Neuronal stem cell (in vitro differentiated cells): ENCODE measurements around the gene TNS1.
A peak's percentile ranks its signal among the peaks of the same experiment; 100 is the strongest.

Source experiments
- DNase-seq: peaks from one replicate; pipeline ENCODE4 v3.0.0-alpha.2; 2013; ENCODE audit warnings: low spot score
- H2AFZ ChIP-seq: one replicate; pipeline ENCODE4 v1.6.1; 2013; ENCODE audit warnings: mild to moderate bottlenecking, low read length, inconsistent platforms
- H2AK5ac ChIP-seq: 2 replicates; pipeline ENCODE4 v1.6.1; 2013; ENCODE audit warnings: low read depth, mild to moderate bottlenecking, inconsistent platforms, low read length, moderate library complexity, mixed read lengths
- H2BK120ac ChIP-seq: 2 replicates; pipeline ENCODE4 v1.6.1; 2013; ENCODE audit warnings: low read depth, mild to moderate bottlenecking, inconsistent platforms, low read length, moderate library complexity, mixed read lengths
- H2BK12ac ChIP-seq: one replicate; pipeline ENCODE4 v1.6.1; 2013; ENCODE audit warnings: low read length, inconsistent platforms
- H2BK15ac ChIP-seq: 2 replicates; pipeline ENCODE4 v1.6.1; 2013; ENCODE audit warnings: mild to moderate bottlenecking, low read length, inconsistent platforms, mixed read lengths
- H2BK5ac ChIP-seq: one replicate; pipeline ENCODE4 v1.6.1; 2013; ENCODE audit warnings: inconsistent platforms, mild to moderate bottlenecking, low read length, moderate library complexity
- H3K14ac ChIP-seq: one replicate; pipeline ENCODE4 v1.6.1; 2013; ENCODE audit warnings: low read length, inconsistent platforms
- H3K18ac ChIP-seq: 2 replicates; pipeline ENCODE4 v1.6.1; 2013; ENCODE audit warnings: low read length, inconsistent platforms
- H3K23ac ChIP-seq: 2 replicates; pipeline ENCODE4 v1.6.1; 2013; ENCODE audit warnings: low read depth, mild to moderate bottlenecking, mixed read lengths, low read length, inconsistent platforms; ENCODE audit not compliant: poor library complexity
- H3K27ac ChIP-seq: replicated peaks from 3 replicates; pipeline ENCODE4 v1.5.1; 2013; ENCODE audit warnings: low read length, inconsistent platforms
- H3K27me3 ChIP-seq, 3 experiments: 2 replicates each; pipeline ENCODE4 v1.6.1; 2013; ENCODE audit warnings: low read length in 3 of 3, mild to moderate bottlenecking in 2 of 3, inconsistent platforms in 1 of 3, low read depth in 1 of 3, mixed read lengths in 1 of 3, moderate library complexity in 1 of 3; ENCODE audit not compliant: control insufficient read depth in 3 of 3, insufficient read depth in 3 of 3
- H3K36me3 ChIP-seq, 2 donors: replicated peaks in 1 of 2; 2 replicates each; pipeline ENCODE4 v1.6.1; 2013; ENCODE audit warnings: low read length in 2 of 2; ENCODE audit not compliant: control insufficient read depth in 2 of 2, insufficient read depth in 2 of 2
- H3K4ac ChIP-seq: 2 replicates; pipeline ENCODE4 v1.6.1; 2013; ENCODE audit warnings: inconsistent platforms, mild to moderate bottlenecking, low read length, moderate library complexity
- H3K4me1 ChIP-seq, 2 donors: 1 replicate in 1 of 2; 2 replicates in 1 of 2; pipeline ENCODE4 v1.6.1; 2013; ENCODE audit warnings: low read length in 2 of 2, low read depth in 1 of 2; ENCODE audit not compliant: control insufficient read depth in 2 of 2, insufficient read depth in 1 of 2
- H3K4me2 ChIP-seq: one replicate; pipeline ENCODE4 v1.6.1; 2013; ENCODE audit warnings: mild to moderate bottlenecking, low read length, inconsistent platforms; ENCODE audit not compliant: insufficient read depth, poor library complexity, severe bottlenecking
- H3K4me3 ChIP-seq, 2 donors: 2 replicates each; pipeline ENCODE4 v1.5.1; 2013; ENCODE audit warnings: low read length in 2 of 2, mild to moderate bottlenecking in 2 of 2, inconsistent platforms in 1 of 2, moderate library complexity in 1 of 2
- H3K79me1 ChIP-seq: one replicate; pipeline ENCODE4 v1.6.1; 2013; ENCODE audit warnings: low read depth, mild to moderate bottlenecking, inconsistent platforms, low read length, moderate library complexity
- H3K9ac ChIP-seq: one replicate; pipeline ENCODE4 v1.6.1; 2013; ENCODE audit warnings: mild to moderate bottlenecking, low read depth, low read length, inconsistent platforms; ENCODE audit not compliant: poor library complexity
- H3K9me3 ChIP-seq, 2 donors: replicated peaks in 1 of 2; 2 replicates each; pipeline versions ENCODE3 to v1.6.1; 2013; ENCODE audit warnings: low read length in 2 of 2, mild to moderate bottlenecking in 2 of 2, inconsistent platforms in 1 of 2, low read depth in 1 of 2, mixed read lengths in 1 of 2, moderate library complexity in 1 of 2; ENCODE audit not compliant: control insufficient read depth in 2 of 2, insufficient read depth in 1 of 2
- H4K8ac ChIP-seq: one replicate; pipeline ENCODE4 v1.6.1; 2013; ENCODE audit warnings: low read depth, mild to moderate bottlenecking, inconsistent platforms, low read length, moderate library complexity
- H4K91ac ChIP-seq: one replicate; pipeline ENCODE4 v1.6.1; 2013; ENCODE audit warnings: low read length, low read depth, mild to moderate bottlenecking, inconsistent platforms; ENCODE audit not compliant: poor library complexity
- WGBS, 2 donors: extraction: QIAGEN DNeasy Blood & Tissue Kit; methylation state at CpG; one replicate each; pipeline ENCODE4 v1.1.7; 2013; ENCODE audit warnings: missing lambda C conversion rate in 2 of 2, mixed read lengths in 1 of 2; ENCODE audit not compliant: insufficient read length in 2 of 2, insufficient replicate concordance in 1 of 2; ENCODE audit errors: extremely low coverage in 2 of 2; 5-methylcytosine and 5-hydroxymethylcytosine counted together

Gene TNS1

GRCh38 chr2:217913436-217913835 lies 89.4 kb downstream of the TNS1 start:
- H3K9ac ChIP-seq = no peak overlapping the region
- H4K91ac ChIP-seq = no peak overlapping the region
- no peak overlapping the region for H3K4ac ChIP-seq
- H3K79me1 ChIP-seq = no peaks in the 10 kb centered on the region
- no peak overlapping the region for H2BK5ac ChIP-seq
- peaks cover 0 to 8% (median 0%) of the 10 kb centered on the region in 3 experiments for H3K27me3 ChIP-seq
- no peak overlapping the region for H2AK5ac ChIP-seq
- no peak overlapping the region for H3K4me3 ChIP-seq
- H3K36me3 ChIP-seq = no peaks in the 10 kb centered on the region
- peak overlapping the region; percentile 20 for H3K18ac ChIP-seq
- no peaks in the 10 kb centered on the region for H3K9me3 ChIP-seq
- H2BK12ac ChIP-seq = no peak overlapping the region
- DNase-seq = no peak
- no peak overlapping the region for H2AFZ ChIP-seq
- no peak overlapping the region for H4K8ac ChIP-seq
- H3K4me2 ChIP-seq = no peak overlapping the region
- H2BK15ac ChIP-seq = peak overlapping the region; percentile 2
- peak overlapping the region; percentile 2 for H3K14ac ChIP-seq
- no peak overlapping the region for H2BK120ac ChIP-seq
- H3K23ac ChIP-seq = peak overlapping the region; percentile 30
- WGBS, 2 donors = no CpG with 5 or more reads among the region's 3 CpGs
- peaks cover 0 to 11% of the 10 kb centered on the region in 2 donors for H3K4me1 ChIP-seq
- H3K27ac ChIP-seq = no peak overlapping the region

- Histone ChIP-seq H3K79me1 (no peaks in the 10 kb centered on the region), H3K4me1 (peaks cover 0 to 8% of the 10 kb centered on the region in 2 donors), H2BK120ac (no peak overlapping the region), H3K9me3 (no peaks in the 10 kb centered on the region), H2BK15ac (no peak overlapping the region), H2BK5ac (no peak overlapping the region), H3K36me3 (no peaks in the 10 kb centered on the region), H3K4me2 (peak overlapping the region; percentile 24), H3K23ac (no peak overlapping the region), H2AK5ac (no peak overlapping the region), H2AFZ (no peak overlapping the region), H3K14ac (no peak overlapping the region), H4K8ac (no peak overlapping the region), H3K27me3 (peaks cover 0 to 8% (median 0%) of the 10 kb centered on the region in 3 experiments), H3K27ac (no peak overlapping the region), H3K4me3 (no peak overlapping the region), H3K4ac (no peak overlapping the region), H2BK12ac (no peak overlapping the region), H4K91ac (no peak overlapping the region), H3K9ac (no peak overlapping the region), H3K18ac (peak overlapping the region; percentile 57)
- WGBS, 2 donors = no CpG with 5 or more reads among the region's 25 CpGs
- DNase-seq = no peak
Observed at GRCh38 chr2:217912098-217913024, 90.4 kb downstream of the TNS1 start.

- no peak overlapping the region for H4K91ac ChIP-seq
- H2BK15ac ChIP-seq = no peak overlapping the region
- H3K4me3 ChIP-seq = no peak overlapping the region
- H3K79me1 ChIP-seq = no peaks in the 10 kb centered on the region
- no peak overlapping the region for H3K9ac ChIP-seq
- H3K9me3 ChIP-seq = no peaks in the 10 kb centered on the region
- no peaks in the 10 kb centered on the region for H3K36me3 ChIP-seq
- H3K27me3 ChIP-seq = peaks cover 0 to 8% (median 0%) of the 10 kb centered on the region in 3 experiments
- H3K4me1 ChIP-seq = peaks cover 0 to 8% of the 10 kb centered on the region in 2 donors
- no peak overlapping the region for H3K23ac ChIP-seq
- no peak overlapping the region for H2AK5ac ChIP-seq
- DNase-seq = no peak
- H2AFZ ChIP-seq = no peak overlapping the region
- no peak overlapping the region for H4K8ac ChIP-seq
- no peak overlapping the region for H2BK5ac ChIP-seq
- no peak overlapping the region for H2BK12ac ChIP-seq
- H2BK120ac ChIP-seq = no peak overlapping the region
- peak overlapping the region; percentile 28 for H3K18ac ChIP-seq
- H3K27ac ChIP-seq = no peak overlapping the region
- H3K14ac ChIP-seq = no peak overlapping the region
- no peak overlapping the region for H3K4ac ChIP-seq
- H3K4me2 ChIP-seq = no peak overlapping the region
- WGBS, 2 donors = no CpG with 5 or more reads among the region's 9 CpGs
Observed at GRCh38 chr2:217911283-217912097, 91.3 kb downstream of the TNS1 start.

GRCh38 chr2:217910875-217911212 lies 92.0 kb downstream of the TNS1 start:
- peak overlapping the region; percentile 56 for H3K18ac ChIP-seq
- H2BK12ac ChIP-seq = no peak overlapping the region
- H3K4me3 ChIP-seq = no peak overlapping the region
- no peaks in the 10 kb centered on the region for H3K79me1 ChIP-seq
- H3K9me3 ChIP-seq = no peaks in the 10 kb centered on the region
- H2BK120ac ChIP-seq = no peak overlapping the region
- H3K27ac ChIP-seq = no peak overlapping the region
- no peak overlapping the region for H3K14ac ChIP-seq
- H3K9ac ChIP-seq = no peak overlapping the region
- no peak overlapping the region for H3K4ac ChIP-seq
- no peak overlapping the region for H2AK5ac ChIP-seq
- H2BK5ac ChIP-seq = no peak overlapping the region
- H3K27me3 ChIP-seq = peaks cover 0 to 8% (median 0%) of the 10 kb centered on the region in 3 experiments
- H2BK15ac ChIP-seq = no peak overlapping the region
- peaks cover 0 to 8% of the 10 kb centered on the region in 2 donors for H3K4me1 ChIP-seq
- H4K91ac ChIP-seq = no peak overlapping the region
- no peak for DNase-seq
- no peak overlapping the region for H4K8ac ChIP-seq
- no peak overlapping the region for H3K23ac ChIP-seq
- H3K36me3 ChIP-seq = no peaks in the 10 kb centered on the region
- H3K4me2 ChIP-seq = no peak overlapping the region
- no peak overlapping the region for H2AFZ ChIP-seq
